OCI-M2 (cell line): ENCODE data around the gene APCDD1L.
"Not testable (repeated sequence)": the region's sequence is repeated elsewhere in the genome, so short reads cannot be mapped to it uniquely, and the experiment has no call there.

ENCODE experiments used
- DNase-seq: peaks from one replicate; lab custom pipeline; 2025; ENCODE audit not compliant: unreplicated experiment; lab: John Stamatoyannopoulos, UW

APCDD1L gene

DNA sequence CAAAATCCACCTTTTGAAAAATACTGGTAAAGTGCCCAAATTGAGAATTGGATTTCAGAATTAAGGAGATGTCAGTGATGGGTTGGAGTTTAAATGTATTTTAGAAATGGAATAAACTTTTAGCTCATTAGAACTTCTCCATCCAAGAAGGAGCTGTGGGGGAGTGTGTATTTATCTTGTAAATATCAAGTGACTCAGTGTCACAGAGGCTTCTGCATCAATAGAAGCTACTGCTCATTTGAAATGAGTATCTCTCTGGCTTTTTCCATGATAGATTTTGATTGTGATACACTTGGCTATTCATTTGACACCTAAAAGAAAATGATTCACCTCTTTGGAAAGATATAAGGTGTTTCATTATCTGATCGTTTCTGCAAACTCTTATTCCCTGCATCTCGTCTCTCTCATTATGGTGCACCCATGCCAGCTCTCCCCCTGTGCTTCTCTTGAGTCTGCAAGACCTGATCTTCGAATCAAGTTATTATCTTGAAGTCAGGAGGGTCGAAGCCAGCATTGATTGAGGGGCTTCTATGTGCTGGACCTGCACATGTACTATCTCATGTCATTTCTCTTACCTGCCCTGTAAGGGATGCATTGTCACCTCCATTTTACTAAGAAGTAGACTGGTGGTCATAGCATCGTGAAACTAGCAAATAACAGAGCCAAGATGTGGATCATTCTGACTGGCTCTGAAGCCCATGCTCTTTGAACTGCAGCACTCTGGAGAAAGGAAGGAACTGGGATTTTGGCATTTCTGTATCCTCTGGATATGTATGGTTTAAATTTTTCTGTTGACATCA lies 96.0 kb downstream of the APCDD1L start:
- DNase-seq = no peak

DNA sequence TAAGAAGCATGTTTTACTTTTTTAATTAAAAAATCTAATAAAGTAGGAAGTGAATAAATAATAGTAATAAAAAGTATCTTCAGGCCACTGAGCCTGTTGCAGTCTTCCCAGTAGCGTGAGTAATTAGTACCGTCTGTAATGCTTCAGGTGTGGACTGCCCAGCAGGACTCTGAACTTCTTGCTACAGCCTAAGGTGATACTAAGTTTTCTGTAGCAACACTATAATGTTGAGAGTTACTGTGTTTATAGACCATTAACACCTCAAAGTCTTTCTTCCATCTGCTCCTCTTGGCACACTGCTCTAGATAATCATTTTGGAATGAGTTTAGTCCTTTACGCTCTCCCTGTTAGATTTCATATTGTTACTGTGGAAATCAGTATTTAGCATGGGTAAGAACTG lies 97.8 kb downstream of the APCDD1L start:
- no peak for DNase-seq

DNA sequence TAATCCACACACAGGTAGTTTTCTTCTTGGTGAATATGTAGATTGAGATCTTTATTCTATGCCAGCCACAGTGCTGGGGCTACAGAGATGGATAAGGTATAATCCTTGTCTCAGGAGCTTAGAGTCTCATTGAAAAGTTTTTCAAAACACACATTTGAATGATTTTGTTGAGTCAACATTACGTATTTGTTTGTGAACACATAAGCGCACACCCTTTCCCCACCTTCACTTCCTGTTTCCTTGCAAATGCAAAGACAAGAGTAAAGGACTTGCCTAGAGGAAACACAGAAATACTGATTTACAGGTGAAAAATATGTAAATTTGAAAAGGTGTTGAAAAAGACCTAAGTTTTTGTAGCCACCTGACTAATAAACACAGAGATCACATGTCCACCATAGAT lies 98.4 kb downstream of the APCDD1L start:
- DNase-seq = no peak

DNA sequence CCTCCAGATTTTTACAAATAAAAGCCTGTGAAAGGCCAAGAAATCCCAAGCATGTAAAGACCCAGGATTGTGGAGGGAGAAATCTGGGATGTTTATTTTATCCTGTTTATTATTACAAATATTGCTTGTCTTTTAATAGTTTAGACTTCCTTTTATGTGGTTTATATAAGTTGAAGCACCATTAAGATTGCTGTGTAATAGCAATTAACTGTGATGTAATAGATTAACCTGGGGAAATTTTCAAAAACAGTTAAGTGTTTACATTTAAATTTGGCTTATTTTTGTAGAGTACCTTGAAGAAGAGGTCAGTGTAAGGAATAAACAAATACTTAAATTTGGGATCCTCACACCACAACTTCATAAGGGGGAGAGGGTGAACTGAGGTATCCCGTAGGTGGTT lies 99.1 kb downstream of the APCDD1L start:
- no peak for DNase-seq

DNA sequence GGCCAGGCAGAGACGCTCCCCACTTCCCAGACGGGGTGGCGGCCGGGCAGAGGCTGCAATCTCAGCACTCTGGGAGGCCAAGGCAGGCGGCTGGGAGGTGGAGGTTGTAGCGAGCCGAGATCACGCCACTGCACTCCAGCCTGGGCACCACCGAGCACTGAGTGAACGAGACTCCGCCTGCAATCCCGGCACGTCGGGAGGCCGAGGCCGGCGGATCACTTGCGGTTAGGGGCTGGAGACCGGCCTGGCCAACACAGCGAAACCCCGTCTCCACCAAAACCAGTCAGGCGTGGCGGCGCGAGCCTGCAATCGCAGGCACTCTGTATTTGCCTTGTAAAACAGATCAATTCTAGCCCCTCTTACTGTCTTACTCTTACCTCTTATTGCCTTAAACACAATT lies 100.4 kb downstream of the APCDD1L start:
- DNase-seq = not testable (repeated sequence)

DNA sequence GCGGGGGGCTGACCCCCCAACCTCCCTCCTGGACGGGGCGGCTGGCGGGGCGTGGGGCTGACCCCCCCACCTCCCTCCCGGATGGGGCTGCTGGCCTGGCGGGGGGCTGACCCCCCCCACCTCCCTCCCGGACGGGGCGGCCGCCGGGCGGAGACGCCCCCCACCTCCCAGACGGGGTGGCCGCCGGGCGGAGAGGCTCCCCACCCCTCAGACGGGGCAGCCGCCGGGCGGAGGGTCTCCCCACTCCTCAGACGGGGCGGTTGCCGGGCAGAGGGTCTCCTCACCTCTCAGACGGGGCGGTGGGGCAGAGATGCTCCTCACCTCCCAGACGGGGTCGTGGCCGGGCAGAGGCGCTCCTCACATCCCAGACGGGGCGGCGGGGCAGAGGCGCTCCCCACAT lies 101.0 kb downstream of the APCDD1L start:
- DNase-seq = not testable (repeated sequence)
